HEK293 (cell line): ENCODE measurements around the gene ANXA4.

Experiments
- ATF2 ChIP-seq: fragments of 450-650 bp; formaldehyde crosslinking; IDR thresholded peaks from 2 replicates; pipeline ENCODE4 v1.5.1; 2016; ENCODE audit warnings: missing biosample characterization, missing genetic modification characterization, low read depth
- CTCF ChIP-seq: fragments of 450-650 bp; formaldehyde crosslinking; IDR thresholded peaks from 2 replicates; pipeline ENCODE4 v1.5.1; 2016; ENCODE audit warnings: missing biosample characterization, missing genetic modification characterization
- PATZ1 ChIP-seq: fragments of 450-650 bp; formaldehyde crosslinking; IDR thresholded peaks from 2 replicates; pipeline ENCODE4 v1.5.1; 2016; ENCODE audit warnings: missing biosample characterization, missing genetic modification characterization
- SETDB1 ChIP-seq: IDR thresholded peaks from one replicate; pipeline ENCODE4 v1.6.1; 2017; ENCODE audit warnings: mild to moderate bottlenecking, low read length, moderate library complexity, mixed read lengths; ENCODE audit not compliant: insufficient read length
- ZNF121 ChIP-seq: fragments of 450-650 bp; formaldehyde crosslinking; IDR thresholded peaks from 2 replicates; pipeline ENCODE4 v1.5.1; 2016; ENCODE audit warnings: missing biosample characterization, missing genetic modification characterization
- ZNF354C ChIP-seq: fragments of 450-650 bp; formaldehyde crosslinking; IDR thresholded peaks from 2 replicates; pipeline ENCODE4 v1.5.1; 2016; ENCODE audit warnings: missing biosample characterization, missing genetic modification characterization, low read depth, borderline replicate concordance
- ZNF561 ChIP-seq: fragments of 450-650 bp; IDR thresholded peaks from 2 replicates; pipeline ENCODE4 v1.5.1; 2018; ENCODE audit warnings: missing biosample characterization, missing genetic modification characterization, borderline replicate concordance
- ZNF623 ChIP-seq: fragments of 450-650 bp; formaldehyde crosslinking; IDR thresholded peaks from 2 replicates; pipeline ENCODE4 v1.5.1; 2016; ENCODE audit warnings: missing biosample characterization, missing genetic modification characterization
- ZNF768 ChIP-seq: fragments of 450-650 bp; formaldehyde crosslinking; IDR thresholded peaks from 2 replicates; pipeline ENCODE4 v1.5.1; 2018; ENCODE audit warnings: missing biosample characterization, mild to moderate bottlenecking, missing genetic modification characterization

- no peak for TF ChIP-seq ZNF121 (tag by site-specific recombination)
- TF ChIP-seq CTCF (tag by site-specific recombination): no peak
- TF ChIP-seq ZNF561 (tag by site-specific recombination): no peak
- no peak for TF ChIP-seq ZNF768 (tag by site-specific recombination)
- no peak for TF ChIP-seq ZNF623 (tag by site-specific recombination)
- TF ChIP-seq ATF2: no peak
- TF ChIP-seq SETDB1: no peak
- no peak for TF ChIP-seq PATZ1 (tag by site-specific recombination)
- no peak for TF ChIP-seq ZNF354C (tag by site-specific recombination)
Observed at GRCh38 chr2:69771461-69771860, 29.5 kb downstream of the ANXA4 start.
